DMS153 treated with DMSO at 0.1 percent for 48 hours (cell line): ENCODE measurements around the gene PLEKHM1.
"Not testable (repeated sequence)": the region's sequence is repeated elsewhere in the genome, so short reads cannot be mapped to it uniquely, and the experiment has no call there.

Source experiments
- DNase-seq: peaks from one replicate; lab custom pipeline; 2025; ENCODE audit not compliant: unreplicated experiment; lab: John Stamatoyannopoulos, UW

Gene PLEKHM1

GRCh38 chr17:45443371-45444260 is 46.9 kb downstream of the PLEKHM1 start:
- DNase-seq: not testable (repeated sequence)

- no peak for DNase-seq
Observed at GRCh38 chr17:45441526-45442310, 48.8 kb downstream of the PLEKHM1 start.

GRCh38 chr17:45440839-45441515 is 49.5 kb downstream of the PLEKHM1 start:
- not testable (repeated sequence) for DNase-seq

- DNase-seq: peak; percentile 56
Observed at GRCh38 chr17:45440161-45440778, 50.3 kb downstream of the PLEKHM1 start.

GRCh38 chr17:45438931-45439610 is 51.5 kb downstream of the PLEKHM1 start:
- no peak for DNase-seq

- DNase-seq: no peak
Observed at GRCh38 chr17:45437465-45438283, 52.8 kb downstream of the PLEKHM1 start.

- no peak for DNase-seq
Observed at GRCh38 chr17:45436625-45437464, 53.7 kb downstream of the PLEKHM1 start.

- DNase-seq: no peak
Observed at GRCh38 chr17:45436161-45436560, 54.4 kb downstream of the PLEKHM1 start.

GRCh38 chr17:45435481-45435880 is 55.0 kb downstream of the PLEKHM1 start:
- DNase-seq: no peak

GRCh38 chr17:45433159-45433535 is 57.4 kb downstream of the PLEKHM1 start:
- DNase-seq: no peak

GRCh38 chr17:45432405-45433158 is 57.9 kb downstream of the PLEKHM1 start, which contains the start of gene ARHGAP27:
ARHGAP27 (minus strand) TSS chr17:45432870; CDS start chr17:45430279, 2,591 bp downstream.
- no peak for DNase-seq

GRCh38 chr17:45431531-45432404 is 58.8 kb downstream of the PLEKHM1 start:
- DNase-seq: peak; percentile 37

- no peak for DNase-seq
Observed at GRCh38 chr17:45430738-45431530, 59.6 kb downstream of the PLEKHM1 start.

- no peak for DNase-seq
Observed at GRCh38 chr17:45430006-45430737, 60.3 kb downstream of the PLEKHM1 start.

GRCh38 chr17:45429339-45430005 is 61.0 kb downstream of the PLEKHM1 start:
- no peak for DNase-seq
